Muscle of arm (tissue), 12 donors: ENCODE measurements around the gene NHERF1. TPM values are rescaled to one million over a fixed set of nuclear protein-coding genes. Genes with fewer than 3 reads are reported as not detected.

Source experiments
- DNase-seq: peaks from one replicate; pipeline ENCODE4 v3.0.0-alpha.2; 2013
- polyA plus RNA-seq, 12 donors: library from polyadenylated mRNA; unstranded; fragments of 120-200 nt; gene quantifications; one replicate each; pipeline ENCODE4 v1.2.1, GENCODE V29; 2013; ENCODE audit not compliant: insufficient read length in 12 of 12

The NHERF1 gene
- polyA plus RNA-seq, 12 donors: 5.0 to 63.4 (median 6.7) TPM; not detected in 1

DNA sequence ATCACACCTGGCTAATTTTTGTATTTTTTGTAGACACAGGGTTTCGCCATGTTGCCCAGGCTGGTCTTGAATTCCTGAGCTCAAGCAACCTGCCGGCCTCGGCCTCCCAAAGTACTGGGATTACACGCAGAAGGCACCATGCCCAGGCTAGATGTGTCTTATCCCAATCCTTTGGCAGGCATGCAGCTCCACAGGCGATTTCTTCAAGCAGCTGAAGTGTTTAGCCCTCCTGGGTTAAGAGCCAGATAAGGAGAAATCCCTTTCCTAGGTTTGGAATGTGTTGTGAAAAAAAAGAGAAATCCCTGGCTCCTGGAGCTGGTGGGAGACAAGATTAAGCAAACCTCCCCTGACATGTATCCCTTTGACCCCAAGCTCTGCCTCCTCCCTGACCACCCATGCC lies 2.1 kb upstream of the NHERF1 start:
- no peak for DNase-seq

DNA sequence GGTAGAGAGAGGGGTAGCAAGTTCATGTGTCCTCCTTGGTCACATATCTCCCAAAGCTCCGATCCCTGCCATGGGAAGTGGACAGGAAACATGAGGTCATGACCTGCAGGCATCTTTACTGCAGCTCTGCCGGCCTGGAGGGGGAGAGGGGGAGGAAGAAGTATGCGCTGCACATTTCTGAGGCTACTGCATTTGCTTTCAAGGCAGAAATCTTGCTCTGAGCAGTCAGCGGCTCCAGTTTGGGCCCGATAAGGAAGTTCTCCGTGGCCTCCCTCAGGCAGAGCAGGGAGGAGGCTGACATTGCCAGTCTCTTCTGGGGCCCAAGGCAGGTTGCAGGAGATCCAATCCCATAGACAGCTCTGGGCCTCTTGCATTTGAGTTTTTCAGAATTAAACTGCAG lies 1.5 kb upstream of the NHERF1 start:
- no peak for DNase-seq

DNA sequence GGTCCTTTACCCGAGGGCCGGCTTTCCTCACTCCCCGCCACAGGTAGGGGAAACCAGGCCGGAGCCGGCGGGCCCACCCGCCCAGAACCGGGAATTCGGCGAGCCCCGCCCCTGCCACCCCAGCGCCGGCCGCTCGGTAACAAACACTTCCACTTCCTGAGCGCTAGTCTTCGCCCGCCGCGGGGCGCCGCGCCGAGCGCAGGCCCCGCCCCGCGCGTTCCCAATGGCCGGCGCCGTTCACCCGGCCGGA lies 224 bp upstream of the NHERF1 start:
- DNase-seq: no peak

DNA sequence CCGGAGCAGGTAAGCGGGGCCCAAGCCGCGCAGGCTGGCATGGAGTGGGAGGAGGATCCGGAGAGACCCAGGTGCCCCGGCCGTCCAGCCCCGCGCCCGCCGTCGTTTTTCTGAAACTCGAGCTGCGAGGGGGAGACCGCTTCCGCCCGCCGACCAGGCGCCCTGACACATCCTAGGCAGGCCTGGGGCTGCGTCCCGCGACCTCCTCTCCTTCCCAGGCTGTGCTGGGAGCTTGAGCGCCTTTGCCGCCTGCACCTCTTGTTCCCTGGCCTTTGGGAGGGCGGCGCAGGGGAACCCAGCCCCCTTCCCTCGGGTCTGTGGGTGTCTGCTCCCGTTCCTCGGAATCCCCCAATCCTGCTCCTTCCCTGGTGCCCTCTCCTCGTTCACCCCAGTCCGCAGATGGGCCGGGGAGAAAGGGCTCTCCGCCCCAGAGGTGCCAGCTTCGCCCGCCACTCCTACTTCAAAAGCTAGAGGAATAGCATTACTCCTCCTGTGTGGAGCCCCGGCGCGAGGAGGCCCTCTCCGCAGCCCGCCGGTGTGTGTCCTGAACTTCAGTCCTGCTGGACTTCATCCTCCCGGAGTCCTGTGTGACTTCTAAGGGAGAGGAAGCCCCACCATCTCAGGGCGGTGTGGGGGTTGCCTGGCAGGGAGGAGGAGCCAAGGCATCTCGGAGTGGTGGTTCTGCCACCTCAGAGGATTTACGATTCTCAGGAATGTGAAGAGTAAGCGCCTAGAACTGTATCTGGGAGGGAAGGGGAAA lies 1.0 kb downstream of the NHERF1 start:
- no peak for DNase-seq

DNA sequence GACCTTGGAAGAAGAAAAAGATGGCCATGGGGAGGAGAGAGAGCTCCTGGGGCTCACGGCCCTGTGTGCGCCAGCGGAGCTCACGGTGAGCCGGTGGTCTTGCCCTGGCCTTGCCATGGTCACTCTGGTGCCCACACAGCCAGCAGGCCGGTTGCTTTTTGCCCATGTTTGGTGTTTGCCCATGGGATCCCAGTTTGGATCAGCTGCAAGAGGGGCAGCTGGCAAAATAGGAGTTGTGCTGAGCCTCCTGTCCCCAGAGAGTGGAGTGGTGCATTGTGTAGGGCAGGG lies 1.6 kb downstream of the NHERF1 start:
- no peak for DNase-seq

DNA sequence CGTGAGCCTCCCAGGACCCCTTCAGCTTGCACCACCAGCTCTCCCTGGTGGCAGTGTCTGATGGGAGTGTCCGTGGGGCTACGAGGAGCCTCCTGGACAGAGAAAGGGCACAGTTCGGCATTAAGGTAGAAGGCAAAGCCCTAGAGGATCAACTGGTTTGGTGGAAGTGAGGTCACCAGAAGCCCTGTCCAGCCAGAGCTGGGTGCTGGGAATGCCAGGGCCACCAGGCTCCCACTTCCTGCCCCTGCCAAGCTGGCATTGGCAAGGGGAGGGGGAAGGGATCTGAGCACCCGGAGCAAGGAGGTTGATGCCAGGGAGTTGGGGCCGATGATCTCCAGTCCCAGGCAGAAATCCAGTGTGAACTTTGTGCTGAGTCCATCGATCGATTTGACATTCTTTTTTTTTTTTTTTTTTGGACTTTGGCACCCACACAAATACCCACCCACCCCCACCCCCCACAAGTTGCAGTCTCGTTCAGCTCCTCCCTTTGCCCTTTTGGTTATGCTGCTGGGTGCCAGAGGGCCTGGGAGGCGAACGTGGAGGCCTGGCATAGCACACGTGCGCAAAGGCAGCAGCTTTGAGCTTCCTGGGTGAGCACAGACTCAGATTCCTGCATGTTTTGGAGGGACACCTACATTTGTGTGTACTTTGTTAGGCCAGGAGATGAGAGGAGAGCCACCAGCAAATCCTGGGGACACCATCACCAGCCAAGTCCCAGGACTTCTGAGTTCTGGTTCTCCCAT lies 2.1 kb downstream of the NHERF1 start:
- no peak for DNase-seq

DNA sequence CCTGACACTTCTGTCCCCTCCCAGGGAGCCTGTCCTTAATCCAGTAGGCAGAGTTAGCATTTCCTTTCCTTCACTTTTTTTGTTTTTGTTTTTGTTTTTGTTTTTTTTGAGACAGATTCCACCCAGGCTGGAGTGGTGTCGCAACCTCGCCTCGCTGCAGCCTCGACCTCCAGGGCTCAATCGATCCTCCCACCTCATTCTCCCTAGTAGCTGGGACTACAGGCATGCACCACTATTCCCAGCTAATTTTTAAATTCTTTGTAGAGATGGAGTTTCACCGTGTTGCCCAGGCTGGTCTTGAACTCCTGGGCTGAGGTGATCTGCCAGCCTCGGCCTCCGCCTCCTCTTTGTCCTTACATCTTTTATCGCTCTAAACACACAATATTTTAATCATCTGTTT lies 4.0 kb downstream of the NHERF1 start:
- no peak for DNase-seq

DNA sequence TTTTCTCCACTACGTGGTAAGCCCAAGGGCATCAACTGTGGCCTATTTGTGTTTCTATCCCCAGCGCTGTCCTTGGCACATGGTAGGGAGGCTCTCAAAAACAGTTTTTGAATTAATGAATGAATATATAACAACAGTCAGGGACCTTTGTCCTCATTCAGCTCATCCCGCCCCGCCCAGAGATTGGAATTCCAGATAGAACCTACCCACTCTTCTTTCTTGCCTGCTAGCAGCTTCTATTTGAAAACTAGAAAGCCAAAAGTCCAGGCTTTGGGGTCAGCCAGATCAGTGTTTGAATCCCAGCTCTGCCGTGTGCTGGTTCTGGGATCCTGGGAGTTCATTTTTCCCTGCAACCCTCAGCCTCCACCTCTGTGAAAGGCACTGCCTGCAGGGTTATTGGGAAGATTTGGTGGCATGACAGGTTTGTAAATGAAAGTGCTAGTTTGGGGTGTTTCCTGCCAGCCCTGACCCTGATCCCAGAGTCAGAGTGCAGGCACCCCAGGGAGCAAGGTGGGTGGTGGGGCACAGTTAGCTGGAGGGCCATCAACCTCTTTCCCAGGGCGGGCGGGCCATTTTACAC lies 4.5 kb downstream of the NHERF1 start:
- no peak for DNase-seq

DNA sequence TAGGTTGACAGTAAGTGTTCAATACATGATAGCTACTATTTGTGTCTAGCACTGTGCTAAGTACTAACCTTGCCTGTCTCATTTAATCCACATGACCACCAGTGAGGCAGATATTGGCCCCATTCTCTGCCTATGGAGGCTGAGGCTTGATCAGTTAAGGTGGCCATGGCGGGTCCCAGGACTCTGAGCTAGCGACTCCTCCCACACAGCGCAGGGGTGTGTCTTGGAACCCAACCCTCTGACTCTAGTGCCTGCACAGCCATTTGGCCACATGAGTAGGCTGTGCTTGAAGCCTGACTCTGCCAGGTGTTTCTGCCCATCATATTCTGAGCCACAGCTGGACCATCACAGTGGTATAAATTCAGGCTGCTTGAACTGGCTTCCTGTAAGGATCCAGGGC lies 6.4 kb downstream of the NHERF1 start:
- DNase-seq: no peak

DNA sequence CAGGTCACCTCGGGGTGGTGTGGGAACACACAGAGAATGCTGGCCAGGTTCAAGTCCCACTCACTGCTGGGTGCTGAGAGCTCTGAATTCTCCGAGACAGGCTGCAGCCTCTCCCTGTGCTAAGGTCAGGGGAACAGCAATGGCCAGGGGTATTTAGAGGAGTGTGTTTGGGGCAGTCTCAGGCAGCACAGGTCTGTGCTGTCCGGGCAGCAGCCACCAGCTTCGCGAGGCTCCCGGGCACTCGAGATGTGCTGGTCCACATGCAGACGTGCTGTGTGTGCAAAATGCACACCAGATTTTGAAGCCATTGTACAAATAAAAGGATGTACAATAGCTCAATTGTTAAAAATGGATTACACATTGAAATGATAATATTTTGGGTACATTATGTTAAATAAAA lies 7.1 kb downstream of the NHERF1 start:
- no peak for DNase-seq

DNA sequence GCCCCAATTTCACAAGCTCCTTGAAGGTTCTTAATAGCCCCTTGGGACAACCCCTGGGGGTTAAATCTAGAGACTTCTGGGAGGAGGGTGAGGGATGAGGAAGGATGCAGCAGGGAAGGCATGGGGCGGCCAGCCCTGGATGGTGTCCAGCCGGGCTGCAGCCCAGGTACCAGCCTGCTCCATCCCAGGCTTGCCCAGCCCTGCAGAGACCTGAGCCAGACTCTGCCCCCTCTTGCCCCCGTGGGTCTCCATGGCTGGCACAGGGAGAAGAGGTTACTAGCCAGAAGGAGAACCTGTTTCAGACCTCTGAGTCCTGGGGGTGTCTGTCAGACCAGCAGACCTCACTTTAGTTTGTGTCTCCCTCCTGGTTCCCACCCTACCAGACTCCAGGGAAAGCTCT lies 8.5 kb downstream of the NHERF1 start:
- DNase-seq: no peak

DNA sequence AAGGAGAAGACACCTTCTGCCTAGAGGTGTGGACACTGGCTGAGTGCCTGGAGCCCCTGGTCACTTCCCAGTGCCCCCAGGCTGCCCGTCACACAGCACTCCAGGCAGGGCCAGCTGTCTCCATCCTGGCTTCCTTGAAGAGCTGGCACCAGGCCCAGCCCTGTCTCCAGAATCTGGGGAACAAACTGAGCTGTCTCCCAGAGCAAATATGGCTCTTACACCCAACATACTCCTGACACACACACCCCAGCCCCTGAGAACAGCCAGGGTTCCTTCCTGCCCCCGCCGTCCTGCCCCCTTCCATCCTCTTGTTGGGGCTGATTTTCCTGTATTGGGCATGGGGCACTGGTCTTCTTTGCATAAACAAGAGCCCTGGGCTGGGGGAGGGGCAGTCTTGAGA lies 9.1 kb downstream of the NHERF1 start:
- no peak for DNase-seq

DNA sequence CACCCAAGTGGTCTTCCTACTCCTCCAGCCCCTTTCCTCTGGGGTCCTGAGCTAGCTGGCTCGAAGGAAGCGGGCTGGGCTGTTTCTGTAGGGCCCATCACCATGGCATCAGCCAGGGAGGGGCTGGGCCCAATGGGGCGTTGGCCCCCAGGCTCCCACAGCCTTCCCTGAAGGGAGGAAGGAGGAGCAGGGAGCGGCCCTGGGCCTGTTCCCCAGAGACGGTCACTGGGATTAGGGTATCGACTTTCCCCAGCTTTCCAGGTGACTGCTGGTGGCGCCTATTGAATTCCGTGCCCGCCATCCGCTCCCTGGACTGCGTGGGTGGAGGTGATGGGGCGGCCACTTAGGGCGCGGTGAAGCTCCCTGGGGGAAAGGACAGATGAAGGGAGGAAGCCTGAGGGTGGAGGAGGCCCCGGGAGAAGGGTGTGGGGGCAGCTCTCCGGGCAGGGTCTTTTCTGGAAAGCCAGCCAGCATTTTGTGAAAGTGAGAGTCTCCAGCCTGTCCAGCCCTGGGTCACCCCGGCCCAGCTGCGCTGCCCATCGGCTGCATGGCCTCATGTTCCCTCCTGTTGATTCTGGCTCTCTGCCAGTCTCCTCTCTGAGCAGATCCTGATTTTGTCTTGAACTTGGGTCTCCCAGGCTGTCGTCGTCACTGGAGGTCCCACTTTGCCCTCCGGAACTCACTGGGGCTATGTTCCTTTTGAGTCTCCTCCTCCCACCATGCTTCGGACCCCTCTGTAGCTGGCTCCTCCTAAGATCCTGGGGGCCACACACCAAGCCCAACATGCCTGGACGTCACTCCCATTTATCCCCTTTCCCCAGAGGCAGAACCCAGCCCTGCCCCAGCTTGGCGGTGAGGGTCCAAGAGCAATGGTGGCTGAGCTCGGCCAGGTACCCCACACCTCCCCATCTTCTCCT lies 9.8 kb downstream of the NHERF1 start:
- DNase-seq: no peak

DNA sequence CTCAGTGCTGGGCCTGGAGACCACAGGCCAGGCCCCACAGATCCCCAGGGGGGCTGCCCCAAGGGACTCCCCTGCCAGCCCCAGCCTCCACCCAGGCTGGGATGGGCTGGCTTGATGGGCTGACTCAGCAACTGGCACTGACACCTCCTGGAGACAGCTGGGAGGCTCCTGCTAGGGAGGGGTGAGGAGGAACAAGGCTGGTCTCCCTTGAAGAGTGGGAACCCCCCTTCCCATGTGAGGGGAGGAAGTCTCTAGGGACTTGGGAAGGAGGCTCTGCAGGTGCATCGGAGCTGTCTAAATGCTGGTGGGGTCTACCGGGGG lies 10.4 kb downstream of the NHERF1 start:
- no peak for DNase-seq

DNA sequence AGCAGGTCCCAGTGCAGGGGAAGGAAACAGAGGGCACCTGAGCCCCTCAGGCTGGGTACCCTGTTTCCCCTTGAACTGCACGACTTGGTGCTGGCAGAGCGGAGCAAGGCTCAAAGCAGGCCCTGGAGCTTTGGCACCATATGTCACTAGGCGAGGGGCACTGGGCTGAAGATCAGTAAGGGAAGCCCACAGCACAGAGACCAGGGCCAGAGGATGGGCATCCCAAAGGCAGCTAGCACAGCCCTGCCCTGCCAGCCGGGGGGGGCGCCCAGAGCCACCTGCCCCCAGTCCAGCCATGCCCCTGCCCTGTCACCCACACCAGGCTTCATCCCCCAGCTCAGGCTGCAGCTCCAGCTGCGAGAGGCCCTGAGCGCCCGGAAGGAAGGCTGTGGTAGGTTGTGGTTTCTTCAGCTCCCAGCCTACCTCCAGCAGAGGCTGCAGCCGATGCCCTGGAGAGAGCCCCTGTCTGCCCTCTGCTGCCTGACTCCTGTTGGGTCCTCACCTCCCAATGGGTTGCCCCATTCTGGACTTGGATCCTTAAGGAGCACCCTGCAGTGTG lies 10.9 kb downstream of the NHERF1 start:
- DNase-seq: no peak

DNA sequence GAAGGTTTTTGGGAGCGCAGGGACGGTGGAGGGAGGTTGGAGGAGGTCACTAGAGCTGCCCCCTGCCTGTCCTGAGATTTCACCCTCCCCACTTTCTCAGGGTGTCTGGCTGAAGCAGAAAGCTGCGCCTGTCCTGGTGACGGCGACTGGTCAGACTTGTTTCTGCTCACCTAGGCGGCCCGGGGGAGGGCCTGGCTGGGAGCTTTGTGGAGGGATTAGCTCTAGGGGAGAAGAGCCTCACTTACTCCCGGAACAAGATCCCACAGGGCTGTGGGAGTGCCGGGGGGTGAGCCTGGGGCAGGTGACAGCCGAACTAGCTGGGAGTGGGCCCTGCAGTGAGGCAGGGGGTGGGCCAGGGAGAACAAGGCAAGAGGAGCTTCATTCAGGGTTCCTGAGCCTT lies 11.5 kb downstream of the NHERF1 start:
- DNase-seq: no peak

DNA sequence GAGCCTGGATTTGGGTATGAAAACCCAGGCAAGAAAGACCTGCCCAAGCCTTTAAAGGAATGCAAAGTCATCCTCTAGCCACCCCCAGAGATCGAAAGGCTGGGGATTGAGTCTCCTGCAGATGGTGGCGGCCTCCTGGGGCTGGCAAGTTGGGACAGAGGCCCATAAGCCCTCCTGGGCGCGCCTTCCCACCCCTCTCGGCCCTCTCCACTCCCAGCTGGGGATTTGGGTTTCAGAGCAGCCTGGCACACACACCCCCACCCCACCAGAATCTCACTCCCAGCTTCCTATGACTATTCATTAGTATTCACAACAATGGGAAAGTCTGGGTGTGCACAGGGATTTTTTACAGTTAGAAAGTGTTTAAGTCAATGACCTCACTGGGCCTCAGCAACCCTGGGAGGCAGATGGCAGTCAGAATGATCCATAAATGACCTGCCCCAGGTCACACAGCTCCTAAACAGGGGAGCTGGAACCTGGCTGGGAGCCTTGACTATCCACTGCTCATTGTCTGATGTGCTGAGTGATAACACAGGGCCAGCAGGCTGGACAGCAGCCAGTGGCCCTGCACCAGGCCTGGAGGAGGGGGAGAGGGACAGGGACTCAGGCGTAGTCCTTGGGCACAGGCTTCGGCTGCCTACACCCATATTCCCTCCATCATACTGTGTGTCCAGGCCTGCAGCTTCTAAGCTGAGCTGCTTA lies 12.1 kb downstream of the NHERF1 start:
- no peak for DNase-seq

DNA sequence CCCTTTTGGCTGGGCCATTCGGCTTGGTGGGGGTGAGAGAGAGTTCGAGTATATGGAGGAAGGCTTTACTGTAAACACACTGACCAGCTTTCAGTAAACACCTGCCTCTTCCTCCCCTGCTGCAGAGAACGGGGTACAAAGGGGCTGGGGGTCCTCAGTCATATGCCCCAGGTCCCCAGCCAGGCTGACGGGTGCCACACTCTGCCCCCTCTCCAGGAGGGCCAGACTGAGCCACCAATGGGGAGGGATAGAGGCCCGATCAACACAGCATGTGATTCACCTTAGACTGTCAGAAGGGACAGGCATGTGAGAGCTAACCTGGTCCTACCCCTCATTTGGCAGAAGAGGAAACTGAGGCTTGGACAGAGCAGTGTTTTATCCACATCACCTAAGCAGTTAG lies 13.0 kb downstream of the NHERF1 start:
- DNase-seq: no peak

DNA sequence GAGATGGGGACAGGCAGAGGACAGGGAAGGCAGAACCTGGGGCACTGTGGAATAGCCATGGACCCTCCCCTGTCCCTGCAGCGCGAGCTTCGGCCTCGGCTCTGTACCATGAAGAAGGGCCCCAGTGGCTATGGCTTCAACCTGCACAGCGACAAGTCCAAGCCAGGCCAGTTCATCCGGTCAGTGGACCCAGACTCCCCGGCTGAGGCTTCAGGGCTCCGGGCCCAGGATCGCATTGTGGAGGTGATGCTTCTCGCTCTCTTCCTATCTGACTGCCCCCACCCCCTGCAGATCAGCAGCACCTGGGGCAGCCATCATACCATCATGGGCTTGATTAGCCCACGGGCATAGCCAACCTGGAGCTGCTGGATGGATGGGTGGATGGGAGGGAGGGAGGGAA lies 13.5 kb downstream of the NHERF1 start:
- DNase-seq: no peak

DNA sequence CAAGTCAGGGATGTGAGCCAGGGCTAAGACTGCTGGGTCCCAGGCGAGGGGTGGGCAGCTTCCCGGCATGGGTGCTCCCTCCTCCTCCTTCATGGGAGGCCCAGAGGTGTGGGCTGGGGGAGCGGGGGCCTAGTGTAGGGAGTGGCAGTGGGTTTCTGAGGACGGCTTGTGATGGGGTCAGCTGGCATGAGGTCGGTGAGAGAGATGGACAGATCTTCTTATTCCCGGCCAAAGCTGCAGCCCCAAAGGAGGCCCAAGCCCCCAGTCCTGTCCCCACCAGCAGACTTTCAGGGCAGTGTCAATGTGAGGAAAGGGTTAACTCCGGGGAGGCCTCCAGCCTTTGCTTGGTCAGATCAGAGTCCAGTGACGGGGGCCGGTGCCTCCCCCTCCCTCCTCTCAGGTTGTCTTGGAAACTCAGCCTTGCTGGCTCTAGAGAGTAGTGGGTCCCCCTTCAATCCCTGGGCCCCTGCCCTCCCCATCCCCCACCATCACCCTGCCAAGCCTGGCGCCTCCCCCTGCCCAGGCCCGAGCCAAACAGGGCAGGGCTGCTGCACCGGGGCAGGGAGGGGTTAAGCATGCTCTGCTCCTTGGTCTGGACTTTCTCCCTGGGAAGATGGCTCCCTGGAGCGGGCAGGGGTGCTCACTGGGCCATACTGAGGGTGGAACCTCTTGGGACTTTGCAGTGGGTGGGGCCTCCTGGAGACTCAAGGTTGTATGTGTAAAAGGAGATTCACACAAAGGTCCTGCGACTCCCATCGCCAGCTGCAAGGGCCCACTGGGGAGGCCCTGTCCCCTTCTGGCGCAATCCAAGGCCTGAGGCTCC lies 15.3 kb downstream of the NHERF1 start:
- no peak for DNase-seq

DNA sequence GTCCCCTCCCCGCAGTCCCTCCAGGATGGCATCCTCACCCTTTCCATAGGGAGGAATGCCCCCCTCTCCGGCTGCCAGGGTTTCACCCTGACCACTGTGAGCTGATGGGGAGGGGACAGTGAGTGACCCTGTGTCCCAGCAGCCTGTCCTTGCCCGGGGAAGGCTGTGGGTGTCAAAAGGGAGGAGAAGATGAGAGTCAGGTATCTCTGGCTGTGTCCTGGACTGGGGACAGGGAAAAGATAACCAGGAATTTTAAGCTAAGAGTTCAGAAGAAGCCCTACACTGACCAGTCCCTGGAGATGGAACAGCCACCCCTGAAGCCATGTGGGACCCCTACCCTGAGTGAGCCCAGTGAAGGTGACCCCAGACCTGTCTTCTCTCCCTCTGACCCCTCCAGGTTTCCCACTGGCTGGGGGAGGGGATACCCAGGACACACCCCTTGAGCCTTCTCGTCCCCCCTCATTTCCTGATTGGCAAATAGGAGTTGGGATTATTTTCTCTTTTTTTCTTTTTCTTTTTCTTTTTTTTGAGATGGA lies 16.4 kb downstream of the NHERF1 start:
- no peak for DNase-seq
